Uterus (tissue), 4 donors: ENCODE measurements around the gene TMEM235. TPM values are rescaled to one million over a fixed set of nuclear protein-coding genes. Genes with fewer than 3 reads are reported as not detected.

Experiments
- DNase-seq, 2 donors: peaks; one replicate each; pipeline ENCODE4 v3.0.0-alpha.2; 2019 to 2020
- H3K27ac ChIP-seq, 2 donors: fragments of 200-600 bp; sonication (generic); 1 replicate in 1 of 2; 2 replicates in 1 of 2; pipeline ENCODE4 v1.5.1; 2016 to 2018
- H3K27me3 ChIP-seq, 2 donors: fragments of 200-600 bp; sonication (generic); one replicate each; pipeline ENCODE4 v1.5.1; 2018 to 2019; ENCODE audit warnings: control low read depth in 1 of 2
- H3K36me3 ChIP-seq, 2 donors: fragments of 200-600 bp; sonication (generic); one replicate each; pipeline ENCODE4 v1.5.1; 2019; ENCODE audit warnings: control low read depth in 1 of 2
- H3K4me1 ChIP-seq, 2 donors: fragments of 200-600 bp; sonication (generic); one replicate each; pipeline ENCODE4 v1.5.1; 2018 to 2019; ENCODE audit warnings: control low read depth in 1 of 2
- H3K4me3 ChIP-seq, 2 donors: fragments of 200-600 bp; sonication (generic); 1 replicate in 1 of 2; 2 replicates in 1 of 2; pipeline ENCODE4 v1.5.1; 2018 to 2019; ENCODE audit warnings: mild to moderate bottlenecking in 1 of 2
- H3K9me3 ChIP-seq, 2 donors: fragments of 200-600 bp; sonication (generic); one replicate each; pipeline ENCODE4 v1.5.1; 2019; ENCODE audit warnings: control low read depth in 1 of 2
- POLR2A ChIP-seq, 2 donors: fragments of 450-650 bp; IDR thresholded peaks; one replicate each; pipeline ENCODE4 v1.6.1; 2016; ENCODE audit warnings: antibody characterized with exemption in 2 of 2, mild to moderate bottlenecking in 1 of 2, moderate library complexity in 1 of 2
- intact Hi-C: fragments of 100-400 bp; cut with DNase I; formaldehyde crosslinking; loops from one replicate; pipeline ENCODE4 v1.15.1; 2023; ENCODE audit warnings: low total_unique reads
- total RNA-seq, 4 donors: library from RNA; depleted of rRNA in 3 of 4; stranded (reverse); fragments of >200 nt in 3 of 4; gene quantifications; one replicate each; pipeline versions ENCODE4 v1.1.0 to v1.2.4, GENCODE V29; 2014 to 2023
- TF ChIP-seq, protein P1 (sequence below), 4 experiments: fragments of 200-600 bp in 2 of 4; fragments of 450-650 bp in 2 of 4; sonication (generic) in 2 of 4; IDR thresholded peaks; one replicate each; pipeline ENCODE4 v1.5.1; 2016 to 2019; ENCODE audit warnings: antibody characterized with exemption in 4 of 4, mild to moderate bottlenecking in 2 of 4, moderate library complexity in 1 of 4
- donor health status: DM: yes; HTN: yes; CAD: no.

The TMEM235 gene
- total RNA-seq, 4 donors from 2014 or later: not detected

DNA sequence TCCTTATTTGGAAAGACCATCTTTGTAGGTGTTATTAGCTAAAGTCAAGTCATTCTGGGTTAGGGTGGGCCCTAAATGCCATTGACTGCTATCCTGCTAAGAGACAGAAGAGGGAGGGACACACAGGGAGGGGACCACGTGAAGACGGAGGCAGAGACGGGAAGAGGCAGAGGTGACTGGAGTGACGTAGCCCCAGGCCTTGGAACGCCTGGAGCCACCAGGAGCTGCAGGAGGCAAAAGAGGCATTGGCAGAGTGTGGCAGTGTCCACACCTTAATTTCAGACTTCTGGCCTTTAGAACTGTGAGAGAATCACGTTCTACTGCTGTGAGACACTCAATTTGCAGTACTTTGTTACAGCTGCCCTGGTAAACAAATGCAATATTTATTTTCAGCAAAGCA is 31.0 kb upstream of the TMEM235 start:
- Histone ChIP-seq H3K27me3 (no peaks in the 10 kb centered on the region), H3K27ac (no peak overlapping the region), H3K9me3 (no peaks in the 10 kb centered on the region), H3K4me3 (no peak overlapping the region), H3K36me3 (no peaks in the 10 kb centered on the region), H3K4me1 (no peaks in the 10 kb centered on the region)
- DNase-seq: no peak
- intact Hi-C loops: no loop called here
- TF ChIP-seq POLR2A (IDR thresholded peaks at IDR 0.05): no peak
- TF ChIP-seq, protein P1, sequence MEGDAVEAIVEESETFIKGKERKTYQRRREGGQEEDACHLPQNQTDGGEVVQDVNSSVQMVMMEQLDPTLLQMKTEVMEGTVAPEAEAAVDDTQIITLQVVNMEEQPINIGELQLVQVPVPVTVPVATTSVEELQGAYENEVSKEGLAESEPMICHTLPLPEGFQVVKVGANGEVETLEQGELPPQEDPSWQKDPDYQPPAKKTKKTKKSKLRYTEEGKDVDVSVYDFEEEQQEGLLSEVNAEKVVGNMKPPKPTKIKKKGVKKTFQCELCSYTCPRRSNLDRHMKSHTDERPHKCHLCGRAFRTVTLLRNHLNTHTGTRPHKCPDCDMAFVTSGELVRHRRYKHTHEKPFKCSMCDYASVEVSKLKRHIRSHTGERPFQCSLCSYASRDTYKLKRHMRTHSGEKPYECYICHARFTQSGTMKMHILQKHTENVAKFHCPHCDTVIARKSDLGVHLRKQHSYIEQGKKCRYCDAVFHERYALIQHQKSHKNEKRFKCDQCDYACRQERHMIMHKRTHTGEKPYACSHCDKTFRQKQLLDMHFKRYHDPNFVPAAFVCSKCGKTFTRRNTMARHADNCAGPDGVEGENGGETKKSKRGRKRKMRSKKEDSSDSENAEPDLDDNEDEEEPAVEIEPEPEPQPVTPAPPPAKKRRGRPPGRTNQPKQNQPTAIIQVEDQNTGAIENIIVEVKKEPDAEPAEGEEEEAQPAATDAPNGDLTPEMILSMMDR (IDR thresholded peaks at IDR 0.05): no peak

DNA sequence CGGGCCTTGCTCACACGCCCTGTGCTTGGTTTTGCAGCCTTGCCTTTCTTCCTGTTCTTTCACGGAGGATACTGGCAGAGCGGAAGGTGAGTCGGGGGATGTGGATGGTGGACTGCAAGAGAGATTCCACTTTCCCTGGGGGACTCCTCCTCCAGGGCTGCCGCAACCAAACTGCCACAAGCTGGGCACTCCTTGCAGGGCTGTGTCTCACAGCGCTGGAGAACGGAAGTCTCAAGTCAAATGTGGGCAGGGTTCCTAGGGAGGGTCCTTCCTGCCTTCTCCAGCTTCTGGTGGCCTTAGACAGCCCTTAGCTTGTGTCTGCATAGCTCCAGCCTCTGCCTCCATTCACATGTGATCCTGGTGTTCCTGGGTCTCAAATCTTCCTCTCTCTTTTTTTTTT is 28.8 kb upstream of the TMEM235 start:
- TF ChIP-seq, protein P1 (IDR thresholded peaks at IDR 0.05): no peak
- no peak for TF ChIP-seq POLR2A (IDR thresholded peaks at IDR 0.05)
- Histone ChIP-seq H3K27me3 (no peaks in the 10 kb centered on the region), H3K27ac (no peak overlapping the region), H3K36me3 (no peaks in the 10 kb centered on the region), H3K4me1 (no peaks in the 10 kb centered on the region), H3K4me3 (no peak overlapping the region), H3K9me3 (no peaks in the 10 kb centered on the region)
- DNase-seq: no peak
- intact Hi-C loops: no loop called here

DNA sequence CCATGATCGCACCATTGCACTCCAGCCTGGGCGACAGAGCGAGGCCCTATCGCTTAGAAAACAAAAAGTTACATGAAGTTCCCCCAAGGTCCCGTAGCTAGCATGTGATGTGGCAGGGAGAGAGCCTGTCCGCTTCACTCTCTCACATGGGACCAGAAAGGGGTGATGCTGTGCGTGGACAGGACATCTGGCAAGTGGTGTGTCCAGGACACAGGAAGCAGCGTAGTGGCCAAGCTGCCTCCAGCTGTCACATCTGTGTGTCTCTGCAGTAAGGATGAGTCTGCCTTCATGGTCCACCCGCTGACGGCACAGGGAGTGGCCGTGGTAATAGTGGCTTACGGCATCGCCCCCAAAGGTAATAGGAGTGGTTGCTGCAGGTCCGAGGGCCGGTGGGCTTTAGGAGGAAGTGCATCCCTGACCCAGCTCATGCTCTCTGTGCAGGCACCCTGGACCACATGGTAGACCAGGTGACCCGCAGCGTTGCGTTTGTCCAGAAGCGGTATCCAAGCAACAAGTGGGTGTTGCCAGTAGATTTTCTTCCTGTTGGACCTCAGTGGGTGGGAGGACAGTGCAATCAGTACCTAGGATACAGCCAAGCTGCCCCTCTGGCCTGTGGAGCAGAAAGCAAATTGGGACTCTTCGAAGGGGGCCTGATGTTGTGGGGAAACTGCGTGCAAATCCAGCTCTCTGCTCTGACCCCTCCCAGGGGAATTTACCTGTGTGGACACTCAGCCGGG is 26.9 kb upstream of the TMEM235 start:
- Histone ChIP-seq H3K9me3 (no peaks in the 10 kb centered on the region), H3K4me1 (no peaks in the 10 kb centered on the region), H3K27ac (no peak overlapping the region), H3K36me3 (no peaks in the 10 kb centered on the region), H3K27me3 (no peaks in the 10 kb centered on the region), H3K4me3 (no peak overlapping the region)
- TF ChIP-seq, protein P1 (IDR thresholded peaks at IDR 0.05): no peak
- TF ChIP-seq POLR2A (IDR thresholded peaks at IDR 0.05): no peak
- intact Hi-C loops: no loop called here
- DNase-seq: no peak

DNA sequence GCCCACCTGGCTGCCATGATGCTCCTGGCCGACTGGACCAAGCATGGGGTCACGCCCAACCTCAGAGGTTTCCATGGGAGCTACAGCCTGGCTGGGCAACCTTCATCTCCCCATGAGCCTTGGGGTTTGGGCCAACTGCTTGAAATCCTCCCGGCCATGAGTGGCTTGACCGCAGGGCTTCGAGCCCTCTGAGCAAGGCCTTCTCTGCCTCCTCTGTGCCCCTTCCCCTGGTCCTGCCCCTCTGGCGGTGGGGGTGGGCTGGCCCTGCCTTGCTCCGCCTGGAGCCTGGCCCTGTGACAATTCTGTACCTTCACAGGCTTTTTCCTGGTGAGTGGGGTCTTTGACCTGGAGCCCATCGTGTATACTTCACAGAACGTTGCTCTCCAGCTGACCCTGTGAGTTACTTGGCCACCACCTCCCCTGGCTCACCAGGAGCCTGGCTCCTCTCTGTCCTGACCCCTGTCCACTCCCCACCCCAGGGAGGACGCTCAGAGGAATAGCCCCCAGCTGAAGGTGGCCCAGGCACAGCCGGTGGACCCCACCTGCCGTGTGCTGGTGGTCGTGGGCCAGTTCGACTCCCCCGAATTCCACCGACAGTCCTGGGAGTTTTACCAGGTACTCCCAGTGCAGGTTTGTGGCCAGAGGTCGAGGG is 26.2 kb upstream of the TMEM235 start:
- Histone ChIP-seq H3K27me3 (no peaks in the 10 kb centered on the region), H3K36me3 (no peaks in the 10 kb centered on the region), H3K4me3 (no peak overlapping the region), H3K4me1 (no peaks in the 10 kb centered on the region), H3K9me3 (no peaks in the 10 kb centered on the region), H3K27ac (no peak overlapping the region)
- DNase-seq: no peak
- no peak for TF ChIP-seq POLR2A (IDR thresholded peaks at IDR 0.05)
- TF ChIP-seq, protein P1 (IDR thresholded peaks at IDR 0.05): no peak
- intact Hi-C loops: no loop called here

DNA sequence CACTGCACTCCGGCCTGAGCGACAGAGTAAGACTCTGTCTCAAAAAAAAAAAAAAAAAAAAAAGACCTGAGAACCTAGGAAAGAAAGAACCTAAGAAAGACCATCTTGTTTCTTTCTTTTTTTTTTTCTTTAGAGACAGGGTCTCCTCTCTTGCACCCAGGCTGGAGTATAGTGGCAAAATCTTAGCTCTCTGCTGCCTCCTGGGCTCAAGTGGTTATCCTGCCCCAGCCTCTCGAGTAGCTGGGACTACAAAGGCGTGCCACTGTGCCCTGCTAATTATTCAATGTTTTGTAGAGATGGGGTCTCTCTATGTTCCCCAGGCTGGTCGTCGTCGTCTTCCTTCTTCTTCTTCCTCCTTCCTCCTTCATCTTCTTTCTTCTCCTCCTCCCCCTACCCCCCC is 25.1 kb upstream of the TMEM235 start:
- intact Hi-C loops: no loop called here
- H3K36me3 ChIP-seq: no peaks in the 10 kb centered on the region

More for the DNA sequence above, 25.1 kb upstream of the TMEM235 start:
- TF ChIP-seq POLR2A (IDR thresholded peaks at IDR 0.05): no peak
- Histone ChIP-seq H3K4me1 (no peaks in the 10 kb centered on the region), H3K9me3 (no peaks in the 10 kb centered on the region), H3K4me3 (no peak overlapping the region), H3K27me3 (no peaks in the 10 kb centered on the region), H3K27ac (no peak overlapping the region)
- no peak for DNase-seq
